Calu3 (cell line): ENCODE measurements around the gene MBNL1. TPM values are rescaled to one million over a fixed set of nuclear protein-coding genes. Genes with fewer than 3 reads are reported as not detected.
"Not testable (repeated sequence)": the region's sequence is repeated elsewhere in the genome, so short reads cannot be mapped to it uniquely, and the experiment has no call there.

Experiments
- BruUV-seq: library from RNA; stranded (reverse); fragments of 400-500 nt; replicated peaks from 2 replicates; lab custom pipeline; 2021; lab: Mats Ljungman, UMichigan
- CTCF ChIA-PET: fragments of 300-600 bp; sonication (Branson Sonifier 250); formaldehyde crosslinking; loops from one replicate; lab custom pipeline; 2022; ENCODE audit warnings: antibody characterized with exemption; lab: Charles Lee
- DNase-seq: peaks from one replicate; pipeline ENCODE4 v3.0.0; 2022
- H3K27ac Mint-ChIP-seq: one replicate; pipeline ENCODE4 v1.8.0; 2022; ENCODE audit warnings: mixed read lengths; ENCODE audit not compliant: unreplicated experiment
- H3K27me3 Mint-ChIP-seq: one replicate; pipeline ENCODE4 v1.8.0; 2022; ENCODE audit warnings: mixed read lengths; ENCODE audit not compliant: unreplicated experiment
- H3K36me3 Mint-ChIP-seq: one replicate; pipeline ENCODE4 v1.8.0; 2022; ENCODE audit warnings: mild to moderate bottlenecking, moderate library complexity, mixed read lengths; ENCODE audit not compliant: insufficient read depth, unreplicated experiment
- H3K4me1 Mint-ChIP-seq: one replicate; pipeline ENCODE4 v1.8.0; 2022; ENCODE audit warnings: mild to moderate bottlenecking, low read depth, mixed read lengths; ENCODE audit not compliant: unreplicated experiment
- H3K4me3 Mint-ChIP-seq: one replicate; pipeline ENCODE4 v1.8.0; 2022; ENCODE audit warnings: mild to moderate bottlenecking, low read depth, moderate library complexity, mixed read lengths; ENCODE audit not compliant: unreplicated experiment
- H3K9me3 Mint-ChIP-seq: one replicate; pipeline ENCODE4 v1.8.0; 2022; ENCODE audit warnings: low read depth, mixed read lengths; ENCODE audit not compliant: unreplicated experiment
- CTCF ChIP-seq: fragments of 200-600 bp; IDR thresholded peaks from one replicate; pipeline ENCODE4 v1.8.0; 2022; ENCODE audit warnings: antibody characterized with exemption; ENCODE audit not compliant: unreplicated experiment
- intact Hi-C: fragments of 100-400 bp; cut with micrococcal nuclease; formaldehyde crosslinking; loops from one replicate; pipeline ENCODE4 v1.10.0; 2022; ENCODE audit not compliant: unreplicated experiment
- total RNA-seq: library from RNA; stranded (reverse); gene quantifications from 2 replicates; pipeline ENCODE4 v1.2.3, GENCODE V29; 2022

Gene MBNL1
- total RNA-seq, 1 experiment from 2014 or later: 183 TPM

- no peak for TF ChIP-seq CTCF
- intact Hi-C loops: loop anchor here (10.0 kb wide), 1 partner anchor 53 kb away; no protein-coding TSS in a partner anchor
- Mint-ChIP-seq H3K9me3 (peaks cover 2% of the 10 kb centered on the region), H3K4me3 (no peak overlapping the region), H3K27ac (no peak overlapping the region), H3K27me3 (no peaks in the 10 kb centered on the region), H3K36me3 (peaks cover 12% of the 10 kb centered on the region), H3K4me1 (peaks cover 53% of the 10 kb centered on the region)
- DNase-seq: no peak
- no TSS peak for BruUV-seq
- CTCF ChIA-PET: interaction anchor here (0.7 kb wide), 1 partner anchor 705 kb away, joined by 3 read pairs; no protein-coding TSS in a partner anchor
Measured at GRCh38 chr3:152438181-152438580, 169.5 kb downstream of the MBNL1 start.

GRCh38 chr3:152438706-152439105 lies 170.0 kb downstream of the MBNL1 start:
- BruUV-seq: no TSS peak
- intact Hi-C loops: loop anchor here (10.0 kb wide), 1 partner anchor 54 kb away; no protein-coding TSS in a partner anchor
- H3K36me3 Mint-ChIP-seq: peaks cover 12% of the 10 kb centered on the region
- H3K4me1 Mint-ChIP-seq: peaks cover 56% of the 10 kb centered on the region
- no peak overlapping the region for H3K27ac Mint-ChIP-seq
- no peak for TF ChIP-seq CTCF
- H3K4me3 Mint-ChIP-seq: no peak overlapping the region
- no peak for DNase-seq
- CTCF ChIA-PET: interaction anchor here (1.8 kb wide), 1 partner anchor 9 kb away, joined by 5 read pairs; no protein-coding TSS in a partner anchor
- peaks cover 2% of the 10 kb centered on the region for H3K9me3 Mint-ChIP-seq
- no peaks in the 10 kb centered on the region for H3K27me3 Mint-ChIP-seq

GRCh38 chr3:152440243-152440642 lies 171.5 kb downstream of the MBNL1 start:
- H3K36me3 Mint-ChIP-seq, H3K27me3 Mint-ChIP-seq, H3K9me3 Mint-ChIP-seq, DNase-seq, BruUV-seq, H3K27ac Mint-ChIP-seq, H3K4me3 Mint-ChIP-seq: not testable (repeated sequence)
- CTCF ChIA-PET: interaction anchor here (0.6 to 1.8 kb wide), 3 partner anchors 10 to 182 kb away, joined by 3 to 5 read pairs (median 3); no protein-coding TSS in a partner anchor
- intact Hi-C loops: loop anchor here (5.0 to 10.0 kb wide), 3 partner anchors 135 to 585 kb away; no protein-coding TSS in a partner anchor
- H3K4me1 Mint-ChIP-seq: peaks cover 54% of the 10 kb centered on the region

GRCh38 chr3:152443212-152444023 lies 174.7 kb downstream of the MBNL1 start:
- peaks cover 26% of the 10 kb centered on the region for H3K4me1 Mint-ChIP-seq
- BruUV-seq: no TSS peak
- H3K4me3 Mint-ChIP-seq: no peak overlapping the region
- H3K36me3 Mint-ChIP-seq: peaks cover 11% of the 10 kb centered on the region
- no peak for DNase-seq
- intact Hi-C loops: loop anchor here (1.0 to 10.0 kb wide), 7 partner anchors 139 to 589 kb away; no protein-coding TSS in a partner anchor
- no peaks in the 10 kb centered on the region for H3K27me3 Mint-ChIP-seq
- TF ChIP-seq CTCF: no peak
- no peaks in the 10 kb centered on the region for H3K9me3 Mint-ChIP-seq
- no peak overlapping the region for H3K27ac Mint-ChIP-seq
- CTCF ChIA-PET: interaction anchor here (0.5 to 1.9 kb wide), 21 partner anchors 13 to 467 kb away, joined by 3 to 17 read pairs (median 3); partner anchors contain the start of gene MBNL1
